ENCODE results near the gene NAE1. TPM values are rescaled to one million over a fixed set of nuclear protein-coding genes. Genes with fewer than 3 reads are reported as not detected.
"Not testable (repeated sequence)": the region's sequence is repeated elsewhere in the genome, so short reads cannot be mapped to it uniquely, and the experiment has no call there.

Gene NAE1
- total and polyA plus RNA-seq, 12 donors = 23.7 to 35.9 (median 30.7) TPM

- no peak for DNase-seq
- Histone ChIP-seq H3K27ac (no peak overlapping the region), H3K27me3 (peaks cover 0 to 5% (median 0%) of the 10 kb centered on the region in 7 donors), H3K4me3 (no peak overlapping the region), H3K9me3 (no peaks in the 10 kb centered on the region), H3K36me3 (no peaks in the 10 kb centered on the region), H3K4me1 (peaks cover 0 to 28% (median 9%) of the 10 kb centered on the region in 9 donors)
- no peak for ATAC-seq
- TF ChIP-seq CTCF (IDR thresholded peaks at IDR 0.05) = no peak
- intact Hi-C loops (cut with DNase I) = loop anchor here in 4 of 10 donors (2.0 to 5.0 kb wide), 4 partner anchors 43 to 267 kb away; partner anchors contain the start of gene NAE1 (in 1 of the 4)
Measured at GRCh38 chr16:66873685-66874055, 42.9 kb upstream of the NAE1 start.

- peaks cover 0 to 5% (median 0%) of the 10 kb centered on the region in 7 donors for H3K27me3 ChIP-seq
- H3K36me3 ChIP-seq = no peaks in the 10 kb centered on the region
- intact Hi-C loops (cut with DNase I) = loop anchor here in 3 of 10 donors (2.0 to 5.0 kb wide), 3 partner anchors 42 to 146 kb away; partner anchors contain the start of gene NAE1 (in 1 of the 3)
- DNase-seq = peak; percentile 89 to 92
- peaks cover 0 to 23% (median 9%) of the 10 kb centered on the region in 9 donors for H3K4me1 ChIP-seq
- 5 to 6% methylated on average over 36 to 39 of the region's 39 CpGs for WGBS, 2 donors
- peak overlapping the region in 6 of 10 donors; percentile 1 to 70 (median 32) for H3K27ac ChIP-seq
- peak overlapping the region in 9 of 10 donors; percentile 8 to 52 (median 43) for H3K4me3 ChIP-seq
- TF ChIP-seq CTCF (IDR thresholded peaks at IDR 0.05) = peak; percentile 75 to 99 (median 96)
- H3K9me3 ChIP-seq = no peaks in the 10 kb centered on the region
- peak; percentile 92 to 97 (median 96) for ATAC-seq
Measured at GRCh38 chr16:66872943-66873684, 42.3 kb upstream of the NAE1 start.

GRCh38 chr16:66872559-66872942, 41.8 kb upstream of the NAE1 start:
- Histone ChIP-seq H3K27me3 (peaks cover 0 to 5% (median 0%) of the 10 kb centered on the region in 7 donors), H3K27ac (peak overlapping the region in 5 of 10 donors; percentile 1 to 70 (median 27)), H3K4me3 (peak overlapping the region in 9 of 10 donors; percentile 8 to 52 (median 43)), H3K36me3 (no peaks in the 10 kb centered on the region), H3K4me1 (peaks cover 0 to 21% (median 9%) of the 10 kb centered on the region in 9 donors), H3K9me3 (no peaks in the 10 kb centered on the region)
- WGBS, 2 donors = 53 to 62% methylated on average over 4 of the region's 4 CpGs
- intact Hi-C loops (cut with DNase I) = loop anchor here in 3 of 10 donors (2.0 to 5.0 kb wide), 3 partner anchors 42 to 145 kb away; partner anchors contain the start of gene NAE1 (in 1 of the 3)
- DNase-seq (no peak), ATAC-seq (no peak)
- no peak for TF ChIP-seq CTCF (IDR thresholded peaks at IDR 0.05)

- Histone ChIP-seq H3K36me3 (no peaks in the 10 kb centered on the region), H3K27ac (no peak overlapping the region), H3K4me1 (peaks cover 0 to 21% (median 9%) of the 10 kb centered on the region in 9 donors), H3K4me3 (no peak overlapping the region), H3K9me3 (no peaks in the 10 kb centered on the region), H3K27me3 (peaks cover 0 to 5% (median 0%) of the 10 kb centered on the region in 7 donors)
- no peak for TF ChIP-seq CTCF (IDR thresholded peaks at IDR 0.05)
- ATAC-seq (no peak), DNase-seq (no peak)
- 79 to 91% methylated on average over 3 of the region's 3 CpGs for WGBS, 2 donors
- intact Hi-C loops (cut with DNase I) = loop anchor here in 3 of 10 donors (2.0 to 5.0 kb wide), 3 partner anchors 41 to 145 kb away; partner anchors contain the start of gene NAE1 (in 1 of the 3)
Measured at GRCh38 chr16:66871840-66872239, 41.1 kb upstream of the NAE1 start.

- H3K27me3 ChIP-seq, DNase-seq, H3K27ac ChIP-seq, ATAC-seq, H3K9me3 ChIP-seq, H3K4me3 ChIP-seq, H3K36me3 ChIP-seq: not testable (repeated sequence)
- peaks cover 0 to 21% (median 9%) of the 10 kb centered on the region in 9 donors for H3K4me1 ChIP-seq
- intact Hi-C loops (cut with DNase I) = loop anchor here in 2 of 10 donors (5.0 kb wide), 2 partner anchors 139 to 144 kb away; no protein-coding TSS in a partner anchor
- WGBS, 2 donors = 97 to 100% methylated on average over 2 of the region's 2 CpGs
Measured at GRCh38 chr16:66871363-66871762, 40.6 kb upstream of the NAE1 start.
